Measurements from ENCODE around the gene MNX1. TPM values are rescaled to one million over a fixed set of nuclear protein-coding genes. Genes with fewer than 3 reads are reported as not detected.

Gene MNX1
- total and polyA plus RNA-seq, 8 donors: 1.1 to 80.2 (median 3.1) TPM; not detected in 1

GRCh38 chr7:157016352-157017041 is 6.0 kb upstream of the MNX1 start:
- TF ChIP-seq CTCF (IDR thresholded peaks at IDR 0.05) (no peak), POLR2A (IDR thresholded peaks at IDR 0.05) (no peak), EP300 (IDR thresholded peaks at IDR 0.05) (no peak), POLR2AphosphoS5 (IDR thresholded peaks at IDR 0.05) (no peak)
- Histone ChIP-seq H3K27me3 (peaks cover 27 to 100% (median 89%) of the 10 kb centered on the region in 3 donors), H3K27ac (no peak overlapping the region), H3K9me3 (peaks cover 0 to 4% (median 0%) of the 10 kb centered on the region in 4 donors), H3K4me1 (peaks cover 23 to 56% (median 40%) of the 10 kb centered on the region in 4 donors), H3K36me3 (no peaks in the 10 kb centered on the region), H3K4me3 (no peak overlapping the region)
- 31 to 55% (median 52%) methylated on average over 15 to 16 of the region's 16 CpGs for WGBS, 5 donors
- DNase-seq: peak in 1 of 2 donors; percentile 55
- intact Hi-C loops (cut with DNase I; ENCODE audit: low total_unique reads): no loop called here

GRCh38 chr7:157016024-157016351 is 5.5 kb upstream of the MNX1 start:
- Histone ChIP-seq H3K27ac (no peak overlapping the region), H3K4me3 (no peak overlapping the region), H3K4me1 (peaks cover 23 to 56% (median 40%) of the 10 kb centered on the region in 4 donors), H3K36me3 (no peaks in the 10 kb centered on the region), H3K27me3 (peaks cover 23 to 100% (median 89%) of the 10 kb centered on the region in 3 donors), H3K9me3 (peaks cover 0 to 4% (median 0%) of the 10 kb centered on the region in 4 donors)
- intact Hi-C loops (cut with DNase I; ENCODE audit: low total_unique reads): no loop called here
- 40 to 67% (median 51%) methylated on average over 11 of the region's 11 CpGs for WGBS, 5 donors
- TF ChIP-seq EP300 (IDR thresholded peaks at IDR 0.05) (no peak), POLR2A (IDR thresholded peaks at IDR 0.05) (no peak), CTCF (IDR thresholded peaks at IDR 0.05) (no peak), POLR2AphosphoS5 (IDR thresholded peaks at IDR 0.05) (no peak)
- DNase-seq: no peak

- Histone ChIP-seq H3K36me3 (no peaks in the 10 kb centered on the region), H3K9me3 (no peaks in the 10 kb centered on the region), H3K4me3 (no peak overlapping the region), H3K27ac (no peak overlapping the region), H3K4me1 (peaks cover 27 to 56% (median 41%) of the 10 kb centered on the region in 4 donors), H3K27me3 (peaks cover 21 to 99% (median 87%) of the 10 kb centered on the region in 3 donors)
- intact Hi-C loops (cut with DNase I; ENCODE audit: low total_unique reads): no loop called here
- WGBS, 5 donors: 44 to 70% (median 63%) methylated on average over 10 to 12 of the region's 12 CpGs
- DNase-seq: no peak
- TF ChIP-seq POLR2AphosphoS5 (IDR thresholded peaks at IDR 0.05) (no peak), CTCF (IDR thresholded peaks at IDR 0.05) (no peak), POLR2A (IDR thresholded peaks at IDR 0.05) (no peak), EP300 (IDR thresholded peaks at IDR 0.05) (no peak)
Measured at GRCh38 chr7:157014635-157015555, 4.4 kb upstream of the MNX1 start.
